Stimulated activated naive B cell treated with anti-CD40 and anti-IgM and Interleukin-4, amounts not matched to agents 10 μg/mL and 1 μg/mL and 100 μg/mL, for 72 hours (primary cell): ENCODE data around the gene ZNF775.

Source experiments
- ATAC-seq, 2 donors: fragments of 150-1000 bp; cut with Tn5 transposase; replicated peaks; 2 replicates each; pipeline ENCODE4 v1.10.0; 2021; ENCODE audit warnings: moderate library complexity in 1 of 2
- DNase-seq: peaks from one replicate; pipeline ENCODE4 v3.0.0; 2021
- H3K27ac Mint-ChIP-seq: one replicate; pipeline ENCODE4 v1.8.0; 2022; ENCODE audit warnings: mild to moderate bottlenecking, mixed read lengths
- H3K27me3 Mint-ChIP-seq, 2 donors: one replicate each; pipeline ENCODE4 v1.8.0; 2022; ENCODE audit warnings: mixed read lengths in 2 of 2
- H3K36me3 Mint-ChIP-seq, 2 donors: one replicate each; pipeline ENCODE4 v1.8.0; 2022; ENCODE audit warnings: mixed read lengths in 2 of 2, mild to moderate bottlenecking in 1 of 2
- H3K4me1 Mint-ChIP-seq, 2 donors: one replicate each; pipeline ENCODE4 v1.8.0; 2022; ENCODE audit warnings: mixed read lengths in 2 of 2, mild to moderate bottlenecking in 1 of 2
- H3K4me3 Mint-ChIP-seq, 2 donors: one replicate each; pipeline ENCODE4 v1.8.0; 2022; ENCODE audit warnings: mild to moderate bottlenecking in 2 of 2, mixed read lengths in 2 of 2, moderate library complexity in 1 of 2
- H3K9me3 Mint-ChIP-seq, 2 donors: one replicate each; pipeline ENCODE4 v1.8.0; 2022; ENCODE audit warnings: mixed read lengths in 2 of 2, mild to moderate bottlenecking in 1 of 2

Gene ZNF775

DNA sequence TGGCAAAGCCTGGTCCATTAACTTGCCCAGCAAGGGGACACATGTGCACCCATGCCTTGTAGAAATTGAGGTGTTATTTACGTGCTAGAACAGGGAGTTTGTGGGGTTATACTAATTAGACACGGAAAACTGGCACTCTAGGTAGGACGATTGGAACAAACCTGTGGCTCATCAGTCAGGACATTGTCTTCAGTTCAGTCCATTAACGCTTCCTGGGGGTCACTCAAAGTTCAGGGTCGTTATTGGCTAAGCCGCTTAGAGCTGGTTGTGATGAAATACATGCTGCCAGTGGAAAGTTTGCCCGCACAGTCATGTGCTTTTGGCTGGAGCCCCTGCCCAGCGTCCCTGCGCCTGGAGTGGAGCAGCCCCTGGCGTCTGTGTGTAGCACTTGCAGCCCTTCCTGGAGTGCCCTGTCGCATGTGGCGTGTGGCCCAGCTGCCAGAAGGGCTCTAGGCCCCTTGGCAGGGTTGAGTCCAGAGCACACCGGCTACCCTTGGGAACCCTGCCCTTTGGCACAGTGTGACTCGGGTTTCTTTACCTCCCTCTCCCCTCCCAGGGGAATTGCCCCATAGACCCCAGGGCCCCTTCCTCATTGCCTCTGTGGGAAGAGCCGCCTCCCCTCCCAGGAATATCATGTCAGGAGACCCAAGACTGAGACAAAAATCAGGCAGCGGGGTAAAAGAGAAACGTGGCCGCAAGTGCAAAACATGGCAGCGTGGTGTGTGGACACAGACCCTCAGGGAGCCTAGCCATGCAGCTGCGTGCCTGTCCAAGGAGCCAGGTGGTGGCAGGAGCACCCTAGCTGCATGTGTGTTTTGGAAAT lies 9.8 kb downstream of the ZNF775 start:
- no peak for DNase-seq
- peak overlapping the region in 1 of 2 donors; percentile 14 for H3K4me3 Mint-ChIP-seq
- H3K27me3 Mint-ChIP-seq: no peaks in the 10 kb centered on the region
- H3K36me3 Mint-ChIP-seq: peaks cover 27 to 28% of the 10 kb centered on the region in 2 donors
- H3K4me1 Mint-ChIP-seq: peaks cover 11 to 52% of the 10 kb centered on the region in 2 donors
- H3K9me3 Mint-ChIP-seq: no peaks in the 10 kb centered on the region
- peak; percentile 41 to 60 for ATAC-seq
- H3K27ac Mint-ChIP-seq: no peak overlapping the region

DNA sequence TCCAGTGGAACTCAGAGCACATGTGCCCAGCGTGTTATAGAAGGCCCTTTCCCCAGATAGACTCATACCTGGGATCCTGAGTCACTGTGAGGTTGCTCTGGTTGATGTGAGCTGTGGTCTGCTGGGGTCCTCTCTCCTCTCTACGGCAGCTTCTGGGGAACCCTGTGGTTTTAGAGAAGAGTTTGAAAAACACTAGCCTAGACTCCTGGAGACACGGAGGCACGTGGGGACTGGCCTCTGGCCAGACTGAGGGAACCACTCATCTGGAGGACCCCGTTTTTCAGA lies 10.3 kb downstream of the ZNF775 start:
- H3K27me3 Mint-ChIP-seq: no peaks in the 10 kb centered on the region
- H3K27ac Mint-ChIP-seq: peak overlapping the region; percentile 84
- H3K4me1 Mint-ChIP-seq: peaks cover 8 to 47% of the 10 kb centered on the region in 2 donors
- ATAC-seq (peak; percentile 87 to 92), DNase-seq (no peak)
- no peaks in the 10 kb centered on the region for H3K9me3 Mint-ChIP-seq
- no peak overlapping the region for H3K4me3 Mint-ChIP-seq
- H3K36me3 Mint-ChIP-seq: peaks cover 27 to 28% of the 10 kb centered on the region in 2 donors

DNA sequence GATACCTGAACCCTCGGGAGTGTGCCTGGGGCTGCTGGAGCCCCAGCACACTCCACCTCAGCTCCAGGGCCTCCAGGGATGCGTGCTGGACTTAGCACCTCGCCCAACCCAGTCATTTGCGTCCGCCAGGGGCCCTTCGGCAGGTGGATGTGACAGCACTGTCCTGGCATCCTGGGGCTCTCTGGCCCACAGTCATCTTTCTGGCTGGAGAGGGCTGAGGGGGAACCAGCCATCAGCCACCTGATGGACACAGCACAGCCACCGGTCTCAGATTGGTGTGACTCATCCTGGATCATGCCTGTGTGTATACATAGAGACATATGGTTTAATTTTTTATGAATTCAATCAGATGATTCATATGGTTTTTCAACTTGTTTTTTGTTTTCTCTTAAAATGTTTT lies 11.1 kb downstream of the ZNF775 start:
- Mint-ChIP-seq H3K36me3 (peaks cover 28% of the 10 kb centered on the region in 2 donors), H3K4me3 (no peak overlapping the region), H3K4me1 (peaks cover 7 to 42% of the 10 kb centered on the region in 2 donors), H3K27ac (no peak overlapping the region), H3K9me3 (no peaks in the 10 kb centered on the region), H3K27me3 (no peaks in the 10 kb centered on the region)
- DNase-seq (no peak), ATAC-seq (no peak)

DNA sequence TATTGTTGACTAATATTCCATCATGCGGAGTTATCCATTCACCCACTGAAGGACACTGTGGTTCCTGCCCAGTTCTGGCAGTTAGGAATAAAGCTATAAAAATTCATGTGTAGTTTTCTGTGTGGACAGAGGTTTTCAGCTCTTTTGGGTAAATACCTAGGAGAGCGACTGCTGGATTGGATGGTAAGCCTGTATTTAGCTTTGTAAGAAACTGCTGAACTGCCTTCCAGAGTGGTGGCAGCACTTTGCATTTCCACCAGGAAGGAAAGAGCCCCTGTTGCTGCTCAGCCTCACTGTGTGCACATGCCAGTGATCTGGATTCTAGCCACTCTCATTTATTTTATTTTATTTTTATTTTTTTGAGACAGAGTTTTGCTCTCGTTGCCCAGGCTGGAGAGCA lies 14.2 kb downstream of the ZNF775 start:
- peaks cover 7 to 26% of the 10 kb centered on the region in 2 donors for H3K4me1 Mint-ChIP-seq
- H3K4me3 Mint-ChIP-seq: no peak overlapping the region
- peaks cover 32 to 36% of the 10 kb centered on the region in 2 donors for H3K36me3 Mint-ChIP-seq
- no peaks in the 10 kb centered on the region for H3K27me3 Mint-ChIP-seq
- no peak overlapping the region for H3K27ac Mint-ChIP-seq
- ATAC-seq (no peak), DNase-seq (no peak)
- no peaks in the 10 kb centered on the region for H3K9me3 Mint-ChIP-seq

DNA sequence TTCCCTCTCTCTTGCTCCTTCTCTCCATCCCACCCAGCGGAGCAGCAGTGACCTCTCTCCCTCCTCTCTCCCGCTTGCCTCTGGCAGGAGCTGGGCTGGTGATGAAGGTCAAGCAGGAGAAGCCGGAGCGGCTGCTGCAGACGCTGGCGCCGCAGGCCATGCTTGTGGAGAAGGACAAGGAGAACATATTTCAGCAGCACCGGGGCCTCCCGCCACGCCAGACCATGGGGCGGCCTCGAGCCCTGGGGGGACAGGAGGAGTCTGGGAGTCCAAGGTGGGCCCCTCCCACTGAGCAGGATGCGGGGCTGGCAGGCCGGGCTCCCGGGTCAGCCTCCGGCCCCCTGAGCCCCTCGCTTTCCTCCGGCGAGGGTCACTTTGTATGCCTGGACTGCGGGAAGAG lies 17.3 kb downstream of the ZNF775 start:
- no peak for ATAC-seq
- DNase-seq: no peak
- Mint-ChIP-seq H3K4me3 (no peak overlapping the region), H3K4me1 (peaks cover 24 to 35% of the 10 kb centered on the region in 2 donors), H3K27me3 (no peaks in the 10 kb centered on the region), H3K36me3 (peaks cover 26 to 35% of the 10 kb centered on the region in 2 donors), H3K9me3 (no peaks in the 10 kb centered on the region), H3K27ac (no peak overlapping the region)

DNA sequence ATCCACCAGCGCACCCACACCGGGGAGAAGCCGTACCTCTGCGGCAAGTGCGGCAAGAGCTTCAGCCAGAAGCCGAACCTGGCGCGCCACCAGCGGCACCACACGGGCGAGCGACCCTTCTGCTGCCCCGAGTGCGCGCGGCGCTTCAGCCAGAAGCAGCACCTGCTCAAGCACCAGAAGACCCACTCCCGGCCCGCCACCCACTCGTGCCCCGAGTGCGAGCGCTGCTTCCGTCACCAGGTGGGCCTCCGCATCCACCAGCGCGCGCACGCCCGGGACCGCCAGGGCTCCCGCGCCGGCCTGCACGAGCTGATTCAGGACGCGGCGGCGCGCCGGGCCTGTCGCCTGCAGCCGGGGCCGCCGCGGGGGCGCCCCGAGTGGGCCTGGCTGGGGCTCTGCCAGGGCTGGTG lies 17.7 kb downstream of the ZNF775 start:
- Mint-ChIP-seq H3K4me1 (peaks cover 27 to 40% of the 10 kb centered on the region in 2 donors), H3K9me3 (no peaks in the 10 kb centered on the region), H3K27me3 (no peaks in the 10 kb centered on the region), H3K4me3 (no peak overlapping the region), H3K36me3 (peaks cover 26 to 35% of the 10 kb centered on the region in 2 donors), H3K27ac (no peak overlapping the region)
- no peak for ATAC-seq
- DNase-seq: no peak

DNA sequence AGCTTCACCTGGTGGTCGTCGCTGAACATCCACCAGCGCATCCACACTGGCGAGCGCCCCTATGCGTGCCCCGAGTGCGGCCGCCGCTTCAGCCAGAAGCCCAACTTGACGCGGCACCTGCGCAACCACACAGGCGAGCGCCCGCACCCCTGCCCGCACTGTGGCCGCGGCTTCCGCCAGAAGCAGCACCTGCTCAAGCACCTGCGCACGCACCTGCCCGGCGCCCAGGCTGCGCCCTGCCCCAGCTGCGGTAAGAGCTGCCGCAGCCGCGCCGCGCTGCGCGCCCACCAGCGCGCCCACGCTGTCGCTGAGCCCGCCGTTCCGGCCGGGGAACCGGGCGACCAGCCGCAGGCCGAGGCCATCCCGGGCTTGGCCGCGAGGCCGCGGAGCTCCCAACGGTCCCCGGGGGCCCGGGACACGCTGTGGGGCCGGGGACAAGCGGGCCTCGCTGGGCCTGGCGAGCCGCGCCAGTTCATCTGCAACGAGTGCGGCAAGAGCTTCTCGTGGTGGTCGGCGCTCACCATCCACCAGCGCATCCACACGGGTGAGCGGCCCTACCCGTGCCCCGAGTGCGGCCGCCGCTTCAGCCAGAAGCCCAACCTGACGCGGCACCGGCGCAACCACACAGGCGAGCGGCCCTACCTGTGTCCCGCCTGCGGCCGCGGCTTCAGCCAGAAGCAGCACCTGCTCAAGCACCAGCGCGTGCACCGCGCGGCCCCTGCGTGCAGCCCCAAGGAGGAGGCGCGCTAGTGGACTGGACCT lies 18.4 kb downstream of the ZNF775 start:
- no peak for ATAC-seq
- no peak for DNase-seq
- no peaks in the 10 kb centered on the region for H3K27me3 Mint-ChIP-seq
- no peak overlapping the region for H3K27ac Mint-ChIP-seq
- peaks cover 30 to 42% of the 10 kb centered on the region in 2 donors for H3K4me1 Mint-ChIP-seq
- H3K9me3 Mint-ChIP-seq: no peaks in the 10 kb centered on the region
- peaks cover 23 to 33% of the 10 kb centered on the region in 2 donors for H3K36me3 Mint-ChIP-seq
- no peak overlapping the region for H3K4me3 Mint-ChIP-seq

DNA sequence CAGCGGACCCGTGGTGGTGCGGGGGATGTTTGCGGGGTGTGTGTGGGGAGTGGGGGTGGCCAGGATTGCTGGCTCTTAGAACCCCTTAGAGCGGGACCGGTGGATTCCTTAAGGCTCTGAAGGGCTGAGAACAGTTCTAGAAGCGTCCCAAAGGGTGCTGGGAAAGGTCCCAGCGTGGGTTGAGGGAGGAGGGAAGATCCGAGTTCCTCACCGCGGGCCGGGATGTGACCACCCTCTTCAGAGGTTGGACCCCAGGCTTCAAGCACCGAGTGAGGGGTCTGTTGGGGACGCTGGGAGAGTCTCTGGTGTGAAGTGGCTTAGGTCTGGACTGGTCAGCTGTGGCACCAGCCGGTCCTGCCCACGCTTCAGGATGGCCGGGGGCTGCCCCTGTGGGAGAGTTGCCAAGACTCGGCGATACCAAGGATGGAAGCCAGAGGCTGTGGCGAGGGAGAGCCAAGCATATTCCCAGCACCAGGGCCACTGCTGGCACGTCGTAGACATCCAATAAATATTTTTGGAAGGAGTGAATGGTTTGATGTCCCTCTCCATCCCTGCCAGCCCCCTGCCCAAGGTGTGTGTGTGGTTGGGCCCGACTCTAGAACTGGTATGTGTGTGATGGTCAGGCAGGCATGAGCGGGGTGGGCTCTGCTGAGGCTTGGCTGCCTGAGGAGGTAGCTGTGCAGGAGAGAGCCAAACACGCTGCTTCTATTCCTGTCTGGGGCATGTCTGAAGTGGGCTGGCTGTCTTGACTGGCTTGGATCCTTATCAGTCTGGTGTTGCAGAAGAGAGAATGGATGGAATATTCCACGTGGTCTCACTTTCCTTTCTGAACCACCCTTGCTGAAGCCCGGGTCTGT lies 19.2 kb downstream of the ZNF775 start:
- no peak overlapping the region for H3K4me3 Mint-ChIP-seq
- H3K9me3 Mint-ChIP-seq: no peaks in the 10 kb centered on the region
- DNase-seq (no peak), ATAC-seq (no peak)
- peaks cover 34 to 48% of the 10 kb centered on the region in 2 donors for H3K4me1 Mint-ChIP-seq
- H3K27ac Mint-ChIP-seq: peak overlapping the region; percentile 39
- peaks cover 23 to 28% of the 10 kb centered on the region in 2 donors for H3K36me3 Mint-ChIP-seq
- H3K27me3 Mint-ChIP-seq: no peaks in the 10 kb centered on the region

DNA sequence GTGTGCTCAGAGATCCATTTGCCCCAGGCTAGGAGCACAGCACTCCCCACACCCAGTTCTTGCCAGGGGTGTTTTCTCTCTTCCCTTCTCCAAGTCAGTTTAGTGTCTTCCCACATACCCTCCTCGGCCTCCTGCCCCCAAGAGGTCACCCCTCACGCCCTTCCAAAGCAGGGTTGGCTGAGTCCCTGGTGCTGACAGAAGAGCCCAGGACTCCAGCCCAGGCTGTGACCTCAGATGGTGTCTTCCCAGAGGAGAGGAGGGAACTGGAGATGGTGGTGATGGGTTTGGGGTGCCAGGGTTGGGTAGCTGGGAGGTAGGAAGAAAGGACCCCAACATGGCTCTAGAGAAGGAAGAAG lies 19.8 kb downstream of the ZNF775 start:
- Mint-ChIP-seq H3K9me3 (no peaks in the 10 kb centered on the region), H3K27me3 (no peaks in the 10 kb centered on the region), H3K36me3 (peaks cover 23 to 28% of the 10 kb centered on the region in 2 donors), H3K27ac (peak overlapping the region; percentile 39), H3K4me1 (peaks cover 36 to 54% of the 10 kb centered on the region in 2 donors), H3K4me3 (peak overlapping the region in 1 of 2 donors; percentile 9)
- no peak for ATAC-seq
- DNase-seq: no peak

DNA sequence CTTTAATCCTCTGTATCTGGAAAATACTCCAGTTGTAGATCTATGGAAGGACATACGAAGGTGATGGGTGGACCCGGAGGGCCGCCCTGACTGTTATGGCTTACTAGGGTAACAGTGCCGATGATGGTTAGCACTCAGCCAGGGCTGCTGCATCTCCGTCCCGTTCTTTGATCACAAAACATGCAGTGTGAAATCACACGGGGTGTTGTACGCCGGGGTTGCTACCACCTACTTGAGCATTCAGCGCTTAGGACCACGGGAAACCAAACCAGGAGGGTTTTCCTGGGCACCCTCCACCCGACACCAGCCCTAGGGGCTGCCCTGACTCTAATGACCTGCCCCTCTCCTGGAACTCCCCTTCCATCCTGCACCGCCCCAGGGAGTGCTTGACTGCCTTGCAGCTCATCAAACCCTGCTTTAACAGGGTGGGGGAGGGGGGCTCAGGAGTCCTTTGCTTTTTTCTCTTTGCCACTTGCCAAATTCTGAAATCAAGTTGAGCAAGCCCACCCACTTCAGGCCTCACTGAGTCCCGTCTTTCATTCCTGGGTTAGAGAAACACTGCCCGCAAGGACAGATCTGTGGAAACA lies 20.4 kb downstream of the ZNF775 start:
- Mint-ChIP-seq H3K27ac (peak overlapping the region; percentile 90), H3K4me1 (peaks cover 40 to 60% of the 10 kb centered on the region in 2 donors), H3K9me3 (no peaks in the 10 kb centered on the region), H3K4me3 (peak overlapping the region in 1 of 2 donors; percentile 65), H3K36me3 (peaks cover 23 to 28% of the 10 kb centered on the region in 2 donors), H3K27me3 (no peaks in the 10 kb centered on the region)
- ATAC-seq (peak; percentile 15 to 25), DNase-seq (no peak)

DNA sequence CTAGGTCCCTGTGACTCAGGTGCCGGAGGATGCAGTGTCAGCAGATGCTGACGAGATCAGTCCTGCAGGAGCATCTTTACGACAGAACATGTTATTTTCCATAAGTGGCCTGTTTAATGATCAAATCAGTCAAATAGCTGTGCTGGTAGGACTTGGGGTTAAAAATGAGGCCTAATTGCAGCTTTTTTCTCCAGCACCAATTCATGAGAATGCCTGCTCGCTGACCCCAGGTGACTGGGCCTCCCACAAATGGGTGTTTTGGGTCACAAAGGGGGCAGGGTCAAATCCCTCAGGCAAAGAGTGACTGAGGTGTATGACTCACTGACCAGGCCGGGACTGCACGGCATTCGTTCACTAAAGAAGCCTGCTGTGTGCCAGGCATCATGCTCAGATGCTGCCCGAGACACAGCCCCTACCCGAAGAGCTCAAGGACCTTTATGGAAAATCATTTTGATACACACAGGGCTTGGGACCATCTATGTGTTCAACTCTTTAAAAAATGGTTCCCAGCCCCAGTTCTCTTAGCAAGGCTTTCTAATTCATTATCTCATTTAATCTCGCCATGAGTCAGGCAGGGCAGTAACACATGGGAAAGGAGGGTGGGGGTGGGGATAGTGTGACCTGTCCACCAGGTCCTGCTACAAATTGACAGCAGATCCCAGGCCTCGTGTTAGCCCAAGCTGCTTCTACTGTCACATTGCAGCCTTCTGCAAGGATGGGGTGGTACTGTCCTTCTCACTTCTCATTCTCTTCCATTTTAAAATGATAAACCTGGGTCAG lies 21.1 kb downstream of the ZNF775 start:
- H3K36me3 Mint-ChIP-seq: peaks cover 23 to 28% of the 10 kb centered on the region in 2 donors
- DNase-seq: no peak
- peaks cover 42 to 64% of the 10 kb centered on the region in 2 donors for H3K4me1 Mint-ChIP-seq
- H3K27me3 Mint-ChIP-seq: no peaks in the 10 kb centered on the region
- no peaks in the 10 kb centered on the region for H3K9me3 Mint-ChIP-seq
- peak overlapping the region; percentile 90 for H3K27ac Mint-ChIP-seq
- H3K4me3 Mint-ChIP-seq: peak overlapping the region; percentile 42 to 65
- peak; percentile 45 to 54 for ATAC-seq

DNA sequence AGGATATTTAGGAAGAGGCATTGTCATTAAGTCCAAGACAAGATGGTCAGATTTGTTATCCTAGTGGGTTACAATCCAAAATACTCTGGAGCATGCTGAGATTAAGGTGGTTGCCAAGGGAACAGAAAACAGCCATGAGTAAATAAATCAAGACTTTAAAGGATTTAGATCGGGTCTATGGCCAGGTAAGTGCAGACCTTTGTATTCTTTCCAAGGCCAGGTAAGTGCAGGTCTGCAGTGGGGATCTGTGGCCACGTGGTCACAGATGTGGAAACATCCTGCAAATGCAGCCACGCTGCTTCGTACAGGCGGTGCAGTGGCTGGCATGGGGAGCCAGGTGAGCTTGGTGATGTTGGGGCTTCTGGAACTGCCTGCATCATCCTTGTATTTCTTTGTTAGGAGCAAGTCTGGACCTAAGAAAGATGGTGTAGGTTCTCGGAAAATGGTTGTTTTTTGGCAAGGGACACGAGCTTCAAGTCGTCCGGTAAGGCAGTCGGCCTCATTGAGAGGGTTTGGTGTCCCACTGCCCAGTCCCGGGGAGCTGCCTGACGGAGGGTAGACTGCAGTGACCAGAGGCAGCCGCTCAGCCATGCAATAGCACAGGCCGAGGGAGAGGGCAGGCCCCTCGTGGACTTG lies 21.8 kb downstream of the ZNF775 start:
- no peak for DNase-seq
- peak overlapping the region; percentile 42 to 65 for H3K4me3 Mint-ChIP-seq
- H3K27me3 Mint-ChIP-seq: no peaks in the 10 kb centered on the region
- H3K36me3 Mint-ChIP-seq: peaks cover 24 to 27% of the 10 kb centered on the region in 2 donors
- H3K9me3 Mint-ChIP-seq: no peaks in the 10 kb centered on the region
- H3K27ac Mint-ChIP-seq: peak overlapping the region; percentile 90
- peak in 1 of 2 donors; percentile 26 for ATAC-seq
- peaks cover 45 to 69% of the 10 kb centered on the region in 2 donors for H3K4me1 Mint-ChIP-seq

DNA sequence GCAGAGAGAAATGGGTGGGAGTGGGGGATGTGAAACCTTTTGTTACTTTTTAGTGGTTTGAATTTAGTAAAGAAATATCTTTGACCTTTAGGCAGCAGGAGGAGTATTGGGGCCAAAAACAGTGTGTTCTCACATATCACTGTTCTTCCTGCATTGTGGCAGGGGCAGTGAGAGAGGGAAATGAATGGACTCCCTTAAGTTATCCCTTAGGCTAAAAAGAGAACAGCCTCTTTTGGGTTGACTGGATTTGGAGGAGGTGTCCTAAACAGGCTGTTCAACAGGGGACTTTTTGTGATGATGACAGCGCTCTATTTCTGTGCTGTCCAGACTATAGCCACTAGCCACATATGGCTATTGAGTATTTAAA lies 22.3 kb downstream of the ZNF775 start:
- Mint-ChIP-seq H3K27me3 (no peaks in the 10 kb centered on the region), H3K9me3 (no peaks in the 10 kb centered on the region), H3K36me3 (peaks cover 23 to 25% of the 10 kb centered on the region in 2 donors), H3K4me1 (peaks cover 50 to 74% of the 10 kb centered on the region in 2 donors), H3K27ac (peak overlapping the region; percentile 90), H3K4me3 (peak overlapping the region; percentile 42 to 65)
- DNase-seq (no peak), ATAC-seq (peak; percentile 30 to 35)
